ENCODE results near the gene DEAF1. TPM values are rescaled to one million over a fixed set of nuclear protein-coding genes. Genes with fewer than 3 reads are reported as not detected.

DEAF1 gene
- total and polyA plus RNA-seq, 9 of the 15 experiments (the other 6 are each of a cell fraction or from before 2014, with no cell fraction given): 2.0 to 69.1 (median 26.8) TPM

- TF ChIP-seq PKNOX1 (IDR thresholded peaks at IDR 0.05) (peak; percentile 69; the same call in 1 of the 2 replicates), RB1 (IDR thresholded peaks at IDR 0.05; ENCODE audit: low read depth) (peak; percentile 81), CHD2 (IDR thresholded peaks at IDR 0.05; ENCODE audit: low read depth, low read length) (no peak), ZBED1 (IDR thresholded peaks at IDR 0.05) (no peak), POLR2A (conservative IDR thresholded peaks at IDR 0.05) (peak; percentile 89), YY1 (IDR thresholded peaks at IDR 0.05; ENCODE audit: borderline replicate concordance in 1 of 3, control insufficient read depth in 1 of 3, extremely low read depth in 1 of 3, insufficient read depth in 3 of 3, insufficient read length in 1 of 3, insufficient replicate concordance in 2 of 3, low read depth in 1 of 3, low read length in 2 of 3) (peak; percentile 85 to 97 (median 95)), PCBP1 (IDR thresholded peaks at IDR 0.05; ENCODE audit: low read depth, low read length, poor library complexity, severe bottlenecking) (peak; percentile 41), PATZ1 (CRISPR knock-in tag; IDR thresholded peaks at IDR 0.05; ENCODE audit: borderline replicate concordance) (no peak), ZNF77 (CRISPR knock-in tag; IDR thresholded peaks at IDR 0.05) (no peak), E2F6 (IDR thresholded peaks at IDR 0.05; ENCODE audit: borderline replicate concordance in 1 of 2, extremely low read depth in 1 of 2, insufficient read depth in 1 of 2, insufficient read length in 1 of 2, low read depth in 1 of 2, low read length in 1 of 2, poor library complexity in 1 of 2, severe bottlenecking in 1 of 2) (peak; percentile 13 to 20), ERF (CRISPR knock-in tag; IDR thresholded peaks at IDR 0.05) (0 out of 2 replicates have a peak, but pooled peaks have one; percentile 20), SAFB (IDR thresholded peaks at IDR 0.05; ENCODE audit: borderline replicate concordance, low read depth, low read length) (peak; percentile 63), GATAD2A (IDR thresholded peaks at IDR 0.05) (peak; percentile 93), NFRKB (IDR thresholded peaks at IDR 0.05; ENCODE audit: low read depth) (peak; percentile 63; the same call in 1 of the 2 replicates), E2F1 (CRISPR knock-in tag; IDR thresholded peaks at IDR 0.05) (0 out of 2 replicates have a peak, but pooled peaks have one; percentile 74), ESRRA (IDR thresholded peaks at IDR 0.05; ENCODE audit: borderline replicate concordance, low read depth) (peak; percentile 21; the same call in 1 of the 2 replicates), EGR1 (conservative IDR thresholded peaks at IDR 0.05) (peak; percentile 34; the same call in 1 of the 2 replicates), ZNF143 (CRISPR knock-in tag; IDR thresholded peaks at IDR 0.05) (peak; percentile 73), CTBP1 (IDR thresholded peaks at IDR 0.05; ENCODE audit: borderline replicate concordance) (peak; percentile 80), ELK1 (CRISPR knock-in tag; IDR thresholded peaks at IDR 0.05) (no peak), CBX1 (IDR thresholded peaks at IDR 0.05; ENCODE audit: low read depth) (peak; percentile 94), MECOM (CRISPR knock-in tag; IDR thresholded peaks at IDR 0.05) (no peak)
Observed at GRCh38 chr11:695538-696248, 671 bp upstream of the DEAF1 start, which contains the start of gene TMEM80 (continued).
